GM19099 (cell line): ENCODE results near the gene THBD.

ENCODE experiments used
- POLR2A ChIP-seq: IDR thresholded peaks from 3 replicates; pipeline ENCODE4 v1.6.1; 2011; ENCODE audit warnings: low read depth; ENCODE audit not compliant: insufficient read length; ENCODE audit errors: extremely low read depth

THBD gene

DNA sequence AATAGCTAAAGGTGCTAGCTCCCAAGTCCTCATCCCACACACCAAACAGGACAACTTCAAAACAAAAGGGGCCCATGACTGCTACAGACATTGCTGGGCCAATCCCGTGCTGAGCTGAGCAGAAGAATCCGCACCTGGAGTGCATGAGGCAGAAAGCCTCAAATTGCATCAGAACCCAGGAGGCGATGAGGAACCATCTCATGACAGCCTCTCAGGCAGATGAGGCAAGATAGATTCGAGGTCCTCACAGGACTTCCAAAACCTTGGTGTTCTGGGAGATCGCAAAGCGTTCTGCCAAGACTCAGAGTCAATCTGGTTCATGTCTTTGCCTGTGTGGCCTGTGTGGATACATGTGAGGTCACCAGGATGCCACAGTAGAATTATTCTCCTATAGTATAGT, 47.2 kb downstream of the THBD start:
- TF ChIP-seq POLR2A: no peak

DNA sequence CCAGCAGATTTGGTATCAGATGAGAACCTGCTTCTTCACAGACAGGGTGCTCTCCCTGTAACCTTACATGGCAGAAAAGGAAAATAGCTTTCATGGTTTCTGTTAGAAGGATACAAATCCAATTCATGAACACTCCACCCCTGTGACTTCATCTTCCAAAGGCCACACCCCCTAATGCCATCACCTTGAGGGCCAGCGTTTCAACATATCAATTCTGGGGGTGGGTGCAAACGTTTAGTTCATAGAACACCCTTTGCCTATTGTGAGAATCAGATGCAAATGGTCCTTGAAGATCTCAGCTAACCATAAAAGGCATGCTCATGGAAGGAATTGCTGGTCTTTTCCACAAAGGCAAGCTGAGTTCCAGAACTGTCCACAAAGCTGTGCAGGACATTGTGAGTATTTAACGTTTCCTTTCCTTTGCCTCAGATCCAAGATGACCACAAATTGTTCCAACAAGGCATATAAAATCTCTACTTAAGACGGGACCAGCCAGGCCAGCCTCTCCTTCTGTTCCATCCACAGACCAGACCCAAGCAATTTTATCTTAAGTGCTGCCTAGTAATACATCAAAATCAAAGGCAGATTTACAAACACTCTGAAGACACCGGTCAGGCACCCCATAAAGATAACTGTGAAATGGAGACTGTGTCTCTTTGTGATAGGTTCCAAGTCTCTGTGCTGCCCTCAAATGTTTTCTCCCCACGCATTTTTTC, 49.1 kb downstream of the THBD start:
- TF ChIP-seq POLR2A: no peak

DNA sequence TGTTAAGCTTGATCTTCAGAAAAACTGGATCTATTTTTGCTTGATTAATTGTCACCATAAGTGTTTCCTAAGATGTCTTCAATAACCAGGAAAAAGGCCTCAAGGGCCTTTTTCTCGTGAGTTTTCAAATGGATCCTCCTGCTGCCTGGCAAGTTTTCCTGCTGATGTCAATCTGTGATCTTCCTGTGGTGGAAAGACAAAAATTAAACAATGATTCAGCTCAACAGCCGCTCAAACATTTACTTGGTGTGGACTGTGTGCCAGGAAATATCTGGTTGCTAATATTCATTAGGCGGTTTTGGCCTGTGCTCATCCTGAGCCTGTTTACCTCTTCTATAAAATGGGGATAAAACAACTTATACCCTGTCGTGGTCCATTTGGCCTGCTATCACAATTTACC, 49.7 kb downstream of the THBD start:
- TF ChIP-seq POLR2A: no peak

DNA sequence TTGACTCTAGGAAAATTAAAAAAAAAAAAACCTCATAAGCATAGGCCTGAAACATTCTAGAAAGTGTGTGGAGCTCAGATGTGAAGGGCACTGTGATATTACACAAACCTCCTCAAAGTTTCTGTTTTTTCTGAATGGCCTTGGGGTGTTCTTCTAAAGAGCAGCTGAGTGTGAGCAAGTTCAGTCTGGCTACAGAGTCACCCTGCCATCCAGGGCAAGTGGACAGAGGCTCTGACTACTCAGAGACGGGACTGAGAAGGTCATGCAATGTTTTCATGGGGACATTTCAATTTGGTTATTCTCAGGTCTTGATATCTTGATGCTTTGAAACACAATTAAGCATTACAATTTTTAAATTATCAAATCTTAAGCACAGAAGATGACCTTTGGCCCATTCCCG, 51.0 kb downstream of the THBD start:
- no peak for TF ChIP-seq POLR2A

DNA sequence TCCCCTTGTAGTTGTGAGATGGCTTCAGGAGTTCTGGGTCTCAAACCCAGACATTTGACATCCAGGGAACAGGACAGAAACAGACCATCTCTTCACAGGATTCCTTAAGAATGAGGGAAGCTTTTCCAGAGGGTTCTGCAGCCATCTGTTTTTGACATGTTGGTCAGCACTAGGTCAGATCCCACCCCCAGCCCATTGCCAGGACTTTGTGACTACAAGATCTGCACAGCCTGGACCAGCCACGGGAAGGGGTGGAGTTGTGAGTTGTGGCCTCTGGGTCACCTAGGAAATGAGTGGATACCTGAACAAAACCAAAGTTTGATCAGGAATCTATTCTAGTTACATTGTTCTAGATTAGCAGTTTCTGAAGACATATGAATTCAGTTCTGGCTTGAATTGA, 53.5 kb downstream of the THBD start:
- TF ChIP-seq POLR2A: no peak
